DLD1 (cell line): ENCODE measurements around the gene ACOXL.
"Not testable (repeated sequence)": the region's sequence is repeated elsewhere in the genome, so short reads cannot be mapped to it uniquely, and the experiment has no call there.

ENCODE experiments used
- in situ Hi-C: cut with HindIII; loops from 2 replicates; pipeline ENCODE4 v1.10.0; 2017; ENCODE audit warnings: low sequenced_read_pairs

The ACOXL gene

DNA sequence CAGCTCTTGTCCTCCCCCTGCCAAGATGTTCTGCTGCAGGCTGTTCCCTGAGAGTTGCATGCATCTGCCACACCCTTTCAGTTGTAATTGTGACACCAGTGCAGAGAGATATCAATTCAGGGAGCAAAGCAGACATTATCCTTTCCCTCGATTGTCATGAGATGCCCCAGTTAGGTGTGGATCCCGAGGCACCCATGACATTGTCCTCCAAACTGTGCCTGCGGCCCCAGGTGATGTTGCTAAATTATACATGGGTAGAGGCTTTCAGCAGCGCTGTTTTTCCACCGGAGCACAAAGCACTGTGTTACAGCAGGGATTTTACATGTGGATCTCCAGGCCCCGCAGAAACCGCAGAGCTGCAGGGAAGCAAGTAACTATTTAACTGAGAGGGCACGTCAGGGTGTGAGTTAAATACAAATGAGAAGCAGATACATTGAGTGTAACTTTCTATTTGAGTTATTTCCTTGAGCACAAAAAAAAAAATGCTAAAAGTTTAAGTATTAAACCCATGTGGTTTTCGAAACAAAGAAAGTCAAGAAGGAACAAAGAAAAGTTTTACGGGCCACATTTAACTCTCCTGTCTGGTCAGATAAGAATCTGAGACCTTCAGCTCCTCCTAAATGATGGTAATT, 298.0 kb downstream of the ACOXL start:
- in situ Hi-C loops = no loop called here

DNA sequence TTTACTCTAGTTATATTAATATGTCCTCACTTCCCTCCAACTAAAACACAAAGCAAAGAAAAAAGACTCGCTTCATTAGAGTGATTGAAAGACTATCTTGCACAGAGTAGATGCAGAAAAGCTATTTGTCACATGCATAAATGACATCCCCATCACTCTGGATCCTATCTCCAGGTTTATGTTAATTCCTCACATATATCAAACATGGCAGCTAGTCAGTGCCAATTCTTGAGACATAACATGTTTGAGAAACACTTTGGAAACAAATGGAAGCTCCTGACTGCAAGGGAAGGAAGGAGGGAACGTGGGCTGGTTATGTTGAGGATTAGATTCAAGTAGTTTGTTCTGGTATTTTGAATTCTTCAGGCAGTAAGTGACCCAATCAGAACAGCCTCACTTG, 298.6 kb downstream of the ACOXL start:
- in situ Hi-C loops = no loop called here

DNA sequence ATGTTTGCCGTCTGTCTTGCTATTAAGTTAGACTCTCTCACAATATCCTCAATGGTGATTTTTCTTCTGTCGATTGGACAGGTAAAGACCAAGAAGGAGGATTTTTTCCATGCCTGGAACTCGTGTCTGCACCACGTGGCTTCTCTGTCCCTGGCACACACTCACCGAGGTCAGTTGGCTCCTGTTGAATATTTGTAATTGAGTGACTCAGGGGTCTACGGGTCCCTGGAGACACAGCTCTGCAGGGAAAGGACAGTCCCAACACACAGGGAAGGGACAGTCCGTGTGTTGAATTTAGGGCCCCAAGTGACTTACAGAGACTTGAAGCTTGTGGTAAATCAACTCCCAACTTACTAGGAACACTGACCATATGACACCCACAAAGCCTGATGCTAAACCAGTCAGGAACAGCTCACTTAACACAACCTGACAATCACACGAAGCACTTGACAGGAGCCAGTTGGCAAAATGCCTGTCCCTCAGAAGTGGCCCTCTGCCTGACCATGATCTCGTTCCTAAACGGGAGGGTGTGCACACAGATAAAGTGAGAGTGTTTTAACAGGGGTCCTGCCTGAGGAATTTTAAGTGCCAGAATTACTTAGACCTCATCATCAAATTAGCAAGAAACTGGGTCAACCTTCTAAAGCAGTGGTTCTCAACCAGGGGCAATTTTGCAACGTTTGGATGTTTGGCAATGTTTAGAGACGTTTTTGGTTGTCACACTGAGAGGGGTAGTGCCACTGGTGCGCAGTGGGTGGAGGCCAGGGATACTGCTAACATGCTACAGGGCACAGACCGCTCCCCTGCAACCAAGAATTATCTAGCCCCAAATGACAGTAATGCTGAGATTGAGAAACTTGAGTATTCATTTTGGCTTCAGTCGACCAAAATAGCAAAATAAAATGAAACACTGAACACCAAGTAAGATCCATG, 299.4 kb downstream of the ACOXL start:
- in situ Hi-C loops = no loop called here

DNA sequence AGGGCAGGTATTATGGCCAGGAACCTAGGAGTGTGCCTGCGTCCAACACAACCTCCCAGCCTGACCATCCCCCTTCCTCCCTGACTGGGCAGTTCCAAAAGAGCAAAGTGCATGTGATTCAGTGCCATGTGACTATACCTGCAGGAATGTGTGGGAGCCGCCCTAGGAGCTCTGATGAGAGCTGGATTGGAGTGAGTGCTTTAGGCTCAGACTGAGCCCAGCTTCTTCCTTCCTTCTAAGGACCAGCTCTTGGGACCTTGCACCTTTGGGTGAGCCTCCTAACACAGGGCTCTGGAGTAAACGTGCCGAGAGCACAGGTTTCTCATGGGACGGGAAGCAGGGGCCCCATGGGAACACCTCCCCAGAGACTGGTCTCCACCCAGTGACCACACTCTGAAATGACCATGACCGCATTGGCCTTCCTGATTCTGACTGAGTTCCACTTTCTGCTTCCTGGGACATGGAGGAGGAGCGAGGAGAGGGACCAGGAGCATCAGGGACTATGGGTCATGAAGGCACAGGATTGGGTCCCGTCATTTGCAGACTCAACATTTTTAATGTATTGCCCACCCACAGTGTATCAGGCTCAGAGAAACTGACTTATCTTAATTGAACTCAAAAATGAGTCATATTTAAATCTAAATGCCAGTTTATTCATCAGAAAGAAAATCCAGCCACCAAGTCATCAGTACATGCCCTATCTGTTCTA, 300.5 kb downstream of the ACOXL start:
- in situ Hi-C loops = no loop called here

DNA sequence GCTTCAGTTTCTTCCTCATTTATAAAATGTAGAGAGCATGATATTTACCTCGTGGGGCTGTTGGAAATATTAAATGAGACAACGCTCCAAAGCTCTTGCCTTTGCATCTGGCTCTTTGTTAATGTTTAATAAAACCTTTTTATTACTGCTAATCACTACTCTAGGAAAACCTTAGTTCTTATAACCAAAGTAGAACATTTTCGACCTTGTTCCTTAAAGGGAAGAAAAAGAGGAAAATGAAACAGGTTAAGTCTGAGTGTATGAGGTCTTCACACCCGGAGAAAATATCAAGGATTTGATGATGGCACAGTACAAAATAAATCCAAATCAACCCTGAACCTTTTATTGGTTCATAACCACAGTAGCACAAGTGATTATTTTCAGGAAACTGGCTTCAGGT, 301.8 kb downstream of the ACOXL start:
- in situ Hi-C loops = no loop called here

DNA sequence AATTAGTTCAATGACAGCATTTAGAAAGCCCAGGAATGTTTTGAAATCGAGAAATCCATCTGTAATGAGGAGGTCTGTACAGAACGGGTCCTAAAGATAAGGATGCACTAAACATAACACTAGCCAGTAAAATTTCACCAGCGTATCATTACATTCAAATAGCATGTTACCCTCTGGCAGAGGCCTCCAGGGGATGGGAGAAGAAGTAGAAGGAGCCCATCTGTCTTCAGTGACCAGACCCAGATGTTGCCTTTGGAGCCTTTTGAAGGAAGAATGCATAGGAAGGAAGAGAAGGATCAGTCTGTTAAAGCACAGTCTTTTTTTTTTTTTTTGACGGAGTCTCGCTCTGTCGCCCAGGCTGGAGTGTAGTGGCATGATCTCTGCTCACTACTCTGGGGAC, 302.2 kb downstream of the ACOXL start:
- in situ Hi-C loops = no loop called here

DNA sequence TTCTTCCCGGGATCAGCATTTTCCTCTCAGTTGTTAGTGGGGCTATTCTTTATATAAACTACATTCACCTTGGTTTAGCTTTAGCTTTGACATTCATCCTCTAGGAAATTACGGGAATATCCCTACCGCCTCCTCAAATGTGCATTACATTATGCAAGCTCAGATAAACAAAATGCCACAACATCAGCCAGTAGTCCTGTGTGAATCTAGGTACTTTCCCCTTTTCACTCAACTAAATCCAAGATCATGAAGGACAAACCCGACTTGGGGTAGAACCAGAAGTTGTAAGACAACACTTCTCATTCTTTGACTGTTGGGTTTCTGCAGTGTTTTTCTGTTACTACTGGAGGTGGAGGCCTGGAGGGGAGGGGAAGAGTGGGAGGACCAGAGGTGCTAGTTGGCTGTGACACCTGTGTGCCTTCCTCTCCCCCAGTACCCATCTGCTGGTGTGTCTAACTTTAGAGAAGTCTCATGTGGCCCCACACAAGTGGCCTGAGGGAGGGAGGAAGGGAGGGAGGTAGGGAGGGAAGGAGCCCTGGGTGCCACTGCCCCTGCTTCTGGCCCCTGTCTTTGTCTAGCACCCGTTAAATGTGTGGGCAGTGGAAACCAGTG, 303.6 kb downstream of the ACOXL start:
- in situ Hi-C loops = no loop called here

DNA sequence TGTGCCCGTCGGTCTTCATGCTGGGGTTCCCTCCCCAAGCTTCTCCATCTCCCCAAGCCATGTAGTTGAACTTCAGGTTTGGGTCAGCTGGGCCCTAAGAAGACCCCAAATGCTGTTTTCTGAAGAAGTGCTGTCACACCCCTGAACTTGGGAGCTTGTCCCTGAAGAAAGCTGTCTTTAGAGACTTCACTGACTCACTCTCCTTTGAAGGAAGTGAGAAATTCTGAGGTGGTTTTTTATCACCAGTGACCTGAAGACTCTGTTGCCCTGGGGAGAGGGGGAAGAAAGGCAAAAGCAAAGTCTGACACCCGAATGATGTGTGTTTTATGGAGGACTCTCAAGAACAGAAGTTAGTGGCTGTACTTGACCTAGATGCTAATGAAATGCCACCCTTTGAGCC, 304.8 kb downstream of the ACOXL start:
- in situ Hi-C loops = no loop called here

DNA sequence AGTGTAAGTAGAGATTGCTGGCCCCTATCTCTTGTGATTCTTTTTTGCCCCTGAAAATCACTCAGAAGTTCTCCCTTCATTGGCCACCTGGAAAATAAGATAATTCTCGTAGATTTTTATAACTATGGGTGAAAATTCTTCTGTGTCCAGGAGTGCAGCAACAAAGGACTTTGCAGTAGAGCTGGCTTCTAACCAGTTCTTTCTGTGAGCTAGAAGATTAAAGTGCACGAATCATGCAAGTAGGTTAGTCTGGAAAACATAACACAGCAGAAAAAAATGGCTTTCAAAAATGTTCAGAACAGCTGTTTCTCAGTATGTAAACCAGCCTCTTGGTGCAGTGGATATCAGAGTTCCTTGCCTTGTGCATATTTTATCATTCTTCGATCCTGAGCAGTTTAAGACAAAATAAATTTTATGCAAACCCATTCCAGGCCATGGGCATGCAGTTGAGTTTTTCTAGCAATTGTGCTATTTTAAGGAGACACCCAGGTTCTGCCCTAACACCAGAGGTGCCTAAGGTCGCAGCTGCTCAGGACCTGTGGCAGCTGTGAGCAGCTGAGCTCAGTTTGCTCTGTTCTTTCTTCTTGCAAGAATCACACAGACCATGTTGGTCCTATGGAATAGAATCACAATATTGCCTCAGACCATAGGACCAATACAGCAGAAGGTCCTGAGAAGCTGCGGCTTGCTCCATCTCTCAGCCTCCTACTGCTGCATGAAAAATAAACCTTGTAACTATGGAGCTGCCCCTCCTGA, 307.4 kb downstream of the ACOXL start:
- in situ Hi-C loops = no loop called here

DNA sequence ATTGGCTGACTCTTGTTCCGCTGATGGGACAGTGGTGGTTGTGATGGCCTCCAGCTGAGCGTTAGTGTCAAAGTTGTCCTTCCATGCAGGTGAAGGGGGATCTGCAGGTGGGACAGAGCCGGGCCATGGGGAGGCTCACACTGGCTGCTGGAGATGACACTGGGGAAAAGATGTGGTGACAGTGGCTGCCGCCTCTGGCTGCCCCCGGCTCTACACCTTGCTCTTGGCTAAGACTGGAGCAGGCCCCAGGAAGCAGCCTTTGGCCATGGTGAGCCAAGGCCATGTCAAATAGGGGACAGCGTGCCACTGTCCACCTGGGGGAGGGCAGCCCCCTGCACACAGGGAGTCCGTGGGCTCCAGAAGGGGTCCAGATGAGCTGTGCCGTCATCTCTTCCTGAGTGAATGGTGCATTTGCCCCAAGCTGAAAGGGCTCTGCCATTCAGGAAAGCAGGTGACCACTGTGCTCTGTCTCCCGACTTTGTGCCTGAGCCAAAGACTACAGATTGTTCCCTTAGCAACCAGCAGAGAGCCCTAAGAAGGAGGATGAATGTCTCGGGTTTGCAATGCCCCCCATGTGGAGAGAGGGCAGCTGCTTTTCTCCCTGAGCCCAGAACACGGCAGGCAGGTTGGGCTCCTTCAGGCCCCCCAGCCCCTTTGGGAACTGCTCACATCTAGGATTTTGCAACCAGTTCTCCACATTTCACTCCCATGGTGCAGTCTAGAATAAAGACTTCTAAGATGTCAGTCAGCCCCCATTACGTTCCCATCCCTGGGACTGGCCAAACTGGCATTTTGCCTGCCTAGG, 309.2 kb downstream of the ACOXL start:
- in situ Hi-C loops = no loop called here

DNA sequence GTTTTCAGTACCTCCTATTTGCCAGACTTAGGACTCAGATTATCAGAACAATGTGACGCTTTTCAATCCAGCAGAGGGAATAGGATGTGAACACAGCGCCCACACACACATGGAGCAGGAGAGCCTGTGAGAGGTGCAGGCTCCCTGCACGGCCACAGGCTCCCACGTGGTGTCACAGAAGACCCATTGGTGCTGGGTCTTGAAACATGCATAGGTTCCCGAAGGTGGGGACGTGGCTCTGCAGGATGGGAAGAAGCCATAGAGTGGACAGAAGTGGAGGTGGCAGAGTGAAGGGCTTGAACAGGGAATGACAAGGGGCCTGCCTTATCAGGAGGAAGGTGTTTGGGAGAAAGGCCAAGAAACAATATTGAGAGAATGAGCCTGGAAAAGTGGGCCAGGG, 309.9 kb downstream of the ACOXL start:
- in situ Hi-C loops = no loop called here

DNA sequence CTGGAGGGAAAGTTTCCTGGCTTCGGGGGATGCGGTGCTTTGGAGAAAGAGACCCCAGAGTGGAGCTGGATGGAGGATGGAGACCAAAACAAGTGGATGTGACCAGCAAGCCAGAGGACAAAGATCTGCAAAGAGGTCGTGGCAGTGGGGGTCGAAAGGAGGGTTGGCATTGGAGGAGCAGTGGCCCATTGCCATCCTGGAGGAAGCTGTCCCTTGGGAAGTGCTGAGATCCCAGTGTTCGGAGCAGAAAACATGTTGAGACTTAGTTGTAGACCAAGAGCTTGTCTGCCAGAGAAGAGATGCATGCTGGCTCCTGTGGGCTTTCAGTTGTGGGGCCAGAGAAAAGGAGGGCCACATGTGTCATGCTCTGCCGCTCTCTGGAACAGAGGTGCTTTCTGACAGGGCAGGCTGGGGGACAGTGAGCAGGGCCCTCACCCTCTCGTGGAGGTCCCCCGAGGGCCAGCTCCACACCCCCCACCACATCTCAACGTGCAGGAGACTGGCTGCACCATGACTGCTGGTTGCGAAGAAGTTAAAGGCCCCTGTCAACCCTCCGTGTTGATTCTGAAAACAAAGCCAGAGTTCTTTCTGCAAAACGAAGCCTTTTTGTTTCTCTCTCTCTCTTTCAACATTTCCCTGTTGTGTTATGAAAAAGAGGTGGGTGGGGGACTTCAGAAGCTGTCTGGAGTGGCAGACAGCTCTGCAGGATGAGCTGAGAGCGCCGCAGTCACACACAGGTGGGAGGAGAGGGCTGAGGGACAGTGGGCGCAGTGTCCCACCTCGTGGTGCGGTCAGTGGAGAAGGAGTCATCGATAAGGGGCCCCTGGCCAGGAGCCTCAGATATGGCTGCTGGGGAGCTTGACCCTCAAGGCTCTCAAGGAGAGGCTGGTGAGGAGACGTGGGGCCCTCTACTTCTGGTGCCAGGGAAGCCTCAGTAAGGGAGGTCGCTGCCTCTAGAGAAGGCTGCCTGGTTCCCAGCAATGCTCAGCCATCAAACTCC, 310.7 kb downstream of the ACOXL start:
- in situ Hi-C loops = no loop called here

DNA sequence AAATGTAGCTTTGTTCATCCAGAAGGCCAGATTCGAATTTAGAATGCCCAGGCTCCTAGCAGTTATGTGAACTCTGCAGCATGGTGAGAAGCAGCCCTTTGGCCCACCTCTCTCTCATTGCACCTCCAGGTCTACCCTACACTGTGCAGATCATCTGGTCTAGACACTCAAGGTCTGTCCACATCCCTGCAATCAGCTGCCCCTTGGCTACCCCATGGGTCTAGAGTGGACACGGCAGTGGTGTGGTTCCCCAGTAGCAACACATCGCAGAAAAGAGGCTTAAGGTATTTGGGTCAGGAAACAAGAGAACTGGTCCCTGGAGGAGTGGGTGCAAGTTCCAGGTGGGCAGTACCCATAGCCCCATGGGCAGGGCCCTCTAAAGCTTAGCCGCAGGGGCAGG, 311.7 kb downstream of the ACOXL start:
- in situ Hi-C loops = no loop called here

DNA sequence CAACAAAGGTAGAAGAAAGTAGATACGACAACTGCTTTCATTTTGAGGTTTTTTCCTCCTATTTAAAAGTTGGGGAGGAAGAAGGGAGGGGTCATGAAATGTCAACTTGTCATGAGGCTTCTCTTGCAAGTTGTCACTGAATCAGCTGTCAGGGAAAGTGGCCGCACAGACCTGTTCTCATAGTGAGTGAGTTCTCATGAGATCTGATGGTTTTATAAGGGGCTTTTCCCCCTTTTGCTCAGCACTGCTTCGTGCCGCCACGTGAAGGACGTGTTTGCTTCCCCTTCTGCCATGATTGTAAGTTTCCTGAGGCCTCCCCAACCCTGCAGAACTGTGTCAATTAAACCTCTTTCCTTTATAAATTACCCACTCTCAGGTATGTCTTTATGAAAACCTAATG, 312.9 kb downstream of the ACOXL start:
- in situ Hi-C loops = not testable (repeated sequence)

DNA sequence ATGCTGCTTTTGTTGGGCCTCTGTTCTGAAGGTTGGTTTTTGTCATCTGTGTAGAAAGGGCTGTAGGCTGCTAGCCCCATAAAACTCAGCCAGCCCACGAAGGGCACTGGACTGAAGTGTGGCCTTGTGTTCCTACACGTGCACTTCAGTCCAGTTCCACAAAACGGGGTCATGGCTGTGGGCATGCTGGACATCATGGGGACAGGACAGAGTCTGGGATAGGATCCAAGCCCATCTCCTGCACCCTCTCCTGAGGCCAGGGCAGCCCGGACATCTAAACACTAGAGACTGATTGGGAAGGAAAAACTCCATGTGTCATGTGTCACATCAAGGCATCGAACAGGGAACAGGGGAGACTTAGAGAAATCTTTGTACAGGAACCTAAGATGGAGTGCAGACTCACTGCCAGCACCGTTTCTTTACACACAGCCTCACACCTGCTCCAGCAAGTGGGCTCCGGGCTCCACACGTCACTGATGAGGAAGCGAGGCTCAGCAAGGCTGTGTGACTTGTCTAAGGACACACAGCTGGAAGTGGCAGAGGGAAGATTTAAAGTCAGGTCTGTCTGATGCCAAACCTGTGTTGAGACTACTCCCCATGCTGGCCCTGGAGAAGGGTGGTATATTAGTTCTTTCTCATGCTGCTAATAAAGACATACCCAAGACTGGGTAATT, 313.5 kb downstream of the ACOXL start:
- in situ Hi-C loops = no loop called here

DNA sequence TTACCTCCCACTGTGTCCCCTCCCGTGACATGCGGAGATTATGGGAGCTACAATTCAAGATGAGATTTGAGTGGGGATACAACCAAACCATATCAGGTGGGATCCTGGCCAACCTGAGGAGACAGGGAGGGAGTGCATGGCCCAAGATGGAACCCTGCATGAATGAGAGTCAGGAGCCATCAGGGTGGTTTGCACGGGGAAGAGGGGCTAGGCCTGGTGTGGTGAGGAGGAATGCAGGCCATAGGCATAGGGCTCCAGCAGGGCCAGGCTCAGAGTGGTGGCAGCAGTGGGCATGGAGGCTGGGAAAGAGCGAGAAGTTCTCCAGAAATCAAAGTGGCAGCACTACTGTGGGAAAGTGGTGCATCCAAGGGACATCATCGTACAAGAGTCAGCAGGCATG, 314.3 kb downstream of the ACOXL start:
- in situ Hi-C loops = no loop called here

DNA sequence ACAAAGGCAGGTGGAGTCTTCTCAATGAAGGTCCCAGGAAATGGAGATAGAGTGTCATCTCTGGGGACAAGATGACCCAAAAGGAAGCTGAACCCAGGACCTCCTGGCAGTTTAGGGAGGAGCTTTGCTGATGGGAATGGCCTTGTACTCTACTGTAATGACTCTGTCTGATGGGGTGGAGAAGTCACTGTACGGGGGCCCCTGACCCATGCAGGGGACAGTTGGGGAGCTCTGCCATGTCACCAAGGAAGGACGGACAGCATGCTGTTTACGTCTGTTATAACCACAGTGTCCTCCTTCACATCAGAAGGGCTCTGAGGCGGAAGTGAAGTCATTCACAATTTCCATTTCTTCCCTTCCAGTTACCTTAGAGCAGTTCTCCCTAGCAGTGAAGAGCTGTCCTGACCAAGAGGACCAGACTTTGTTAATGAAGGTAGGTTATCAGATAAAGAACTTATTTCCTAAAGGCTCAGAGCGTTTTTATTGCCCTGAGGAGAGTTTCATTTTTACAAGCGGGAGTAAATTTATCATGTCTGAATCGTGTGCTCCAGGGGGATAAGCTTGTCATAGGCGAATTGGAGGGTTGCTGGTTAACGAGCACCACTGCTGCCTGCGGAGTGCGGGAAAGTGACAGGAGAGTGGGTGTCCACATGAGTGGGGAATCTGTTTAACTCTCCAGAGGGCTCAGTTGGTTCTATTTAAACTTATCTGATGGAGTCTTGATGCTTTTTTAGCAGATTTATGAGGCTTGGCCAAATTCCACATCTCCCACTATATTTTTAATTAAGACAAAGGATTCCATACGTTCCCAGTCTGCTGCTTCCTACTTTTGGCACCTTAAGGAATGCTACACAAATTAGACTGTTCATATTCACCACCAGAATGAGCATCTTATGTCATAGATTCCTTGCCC, 316.7 kb downstream of the ACOXL start:
- in situ Hi-C loops = no loop called here
